Muscle of back (tissue), 11 donors: ENCODE data around the gene RBCK1. TPM values are rescaled to one million over a fixed set of nuclear protein-coding genes. Genes with fewer than 3 reads are reported as not detected.
A peak's percentile ranks its signal among the peaks of the same experiment; 100 is the strongest.

Experiments
- DNase-seq, 3 donors: peaks; one replicate each; pipeline versions ENCODE4 v3.0.0 to v3.0.0-alpha.2; 2013
- polyA plus RNA-seq, 10 donors: library from polyadenylated mRNA; unstranded; fragments of 120-200 nt; gene quantifications; one replicate each; pipeline ENCODE4 v1.2.1, GENCODE V29; 2013; ENCODE audit not compliant: insufficient read length in 10 of 10

RBCK1 gene
- polyA plus RNA-seq, 10 donors = 38.9 to 72.6 (median 50.2) TPM

GRCh38 chr20:416950-417800, 9.1 kb downstream of the RBCK1 start:
- no peak for DNase-seq

- DNase-seq = peak in 2 of 3 donors; percentile 15 to 46
These were observed 9.8 kb downstream of the RBCK1 start for GRCh38 chr20:417801-418342.

- no peak for DNase-seq
These were observed 10.8 kb downstream of the RBCK1 start for GRCh38 chr20:418858-419365.

- DNase-seq = no peak
These were observed 11.6 kb downstream of the RBCK1 start for GRCh38 chr20:419556-420165.

- no peak for DNase-seq
These were observed 12.1 kb downstream of the RBCK1 start for GRCh38 chr20:420166-420620.

- no peak for DNase-seq
These were observed 12.8 kb downstream of the RBCK1 start for GRCh38 chr20:420721-421574.

- no peak for DNase-seq
These were observed 13.7 kb downstream of the RBCK1 start for GRCh38 chr20:421685-422250.

GRCh38 chr20:426566-426965, 18.5 kb downstream of the RBCK1 start:
- DNase-seq = no peak

- DNase-seq = no peak
These were observed 19.3 kb downstream of the RBCK1 start for GRCh38 chr20:427401-427800.

GRCh38 chr20:427849-428657, 20.0 kb downstream of the RBCK1 start:
- DNase-seq = no peak

- DNase-seq = no peak
These were observed 20.6 kb downstream of the RBCK1 start for GRCh38 chr20:428658-429200.

GRCh38 chr20:430091-430999, 22.2 kb downstream of the RBCK1 start:
- no peak for DNase-seq

GRCh38 chr20:431012-431904, 23.2 kb downstream of the RBCK1 start:
- DNase-seq = peak in 2 of 3 donors; percentile 40 to 69

GRCh38 chr20:432208-432607, 24.1 kb downstream of the RBCK1 start:
- no peak for DNase-seq

GRCh38 chr20:432677-433299, 24.7 kb downstream of the RBCK1 start:
- no peak for DNase-seq

- DNase-seq = no peak
These were observed 25.3 kb downstream of the RBCK1 start for GRCh38 chr20:433300-433975.

GRCh38 chr20:434221-434620, 26.1 kb downstream of the RBCK1 start:
- DNase-seq = no peak
